SK-N-SH treated with all-trans-retinoic acid at 6 μM for 48 hours (cell line): ENCODE data around the gene MAP4K4.

ENCODE experiments used
- ARNTL ChIP-seq: fragments of 450-650 bp; formaldehyde crosslinking; IDR thresholded peaks from 2 replicates; pipeline ENCODE4 v1.5.0; 2020; ENCODE audit warnings: low read depth, mild to moderate bottlenecking, moderate library complexity, borderline replicate concordance
- BACH2 ChIP-seq: fragments of 250-450 bp; sonication (Bioruptor Pico); IDR thresholded peaks from 2 replicates; pipeline ENCODE4 v1.9.0; 2021; ENCODE audit warnings: mild to moderate bottlenecking, borderline replicate concordance
- CSDC2 ChIP-seq: fragments of 250-450 bp; sonication (Bioruptor Pico); IDR thresholded peaks from 2 replicates; pipeline ENCODE4 v1.5.0; 2020; ENCODE audit warnings: mild to moderate bottlenecking, moderate library complexity
- GLIS3 ChIP-seq: fragments of 250-450 bp; sonication (Bioruptor Pico); IDR thresholded peaks from 2 replicates; pipeline ENCODE4 v1.5.0; 2020; ENCODE audit warnings: mild to moderate bottlenecking, moderate library complexity
- TCF4 ChIP-seq: fragments of 250-450 bp; sonication (Bioruptor Pico); IDR thresholded peaks from 2 replicates; pipeline ENCODE4 v1.8.0; 2021; ENCODE audit warnings: mild to moderate bottlenecking, moderate library complexity, borderline replicate concordance
- TOX ChIP-seq: fragments of 250-450 bp; sonication (Bioruptor Pico); IDR thresholded peaks from 2 replicates; pipeline ENCODE4 v1.8.0; 2021; ENCODE audit warnings: mild to moderate bottlenecking, moderate library complexity, borderline replicate concordance
- ZFP3 ChIP-seq: fragments of 250-450 bp; sonication (Bioruptor Pico); IDR thresholded peaks from 2 replicates; pipeline ENCODE4 v1.5.0; 2020; ENCODE audit warnings: mild to moderate bottlenecking, moderate library complexity
- ZFP30 ChIP-seq: fragments of 450-650 bp; formaldehyde crosslinking; IDR thresholded peaks from 2 replicates; pipeline ENCODE4 v1.5.0; 2022; ENCODE audit warnings: mild to moderate bottlenecking, moderate library complexity
- ZNF565 ChIP-seq: fragments of 450-650 bp; formaldehyde crosslinking; conservative IDR thresholded peaks from 2 replicates; pipeline ENCODE4 v1.5.0; 2020; ENCODE audit warnings: low read depth, mild to moderate bottlenecking, moderate library complexity
- TF ChIP-seq, protein P1 (sequence below): fragments of 250-450 bp; sonication (Bioruptor Pico); IDR thresholded peaks from 2 replicates; pipeline ENCODE4 v1.8.0; 2021; ENCODE audit warnings: low read depth, mild to moderate bottlenecking, moderate library complexity, borderline replicate concordance
- TF ChIP-seq, protein P2 (sequence below): fragments of 250-450 bp; sonication (Bioruptor Pico); IDR thresholded peaks from 2 replicates; pipeline ENCODE4 v1.5.1; 2020; ENCODE audit warnings: low read depth, mild to moderate bottlenecking, moderate library complexity
- TF ChIP-seq, protein P3 (sequence below): fragments of 250-450 bp; sonication (Bioruptor Pico); IDR thresholded peaks from 2 replicates; pipeline ENCODE4 v1.8.0; 2020; ENCODE audit warnings: mild to moderate bottlenecking, moderate library complexity, borderline replicate concordance

DNA sequence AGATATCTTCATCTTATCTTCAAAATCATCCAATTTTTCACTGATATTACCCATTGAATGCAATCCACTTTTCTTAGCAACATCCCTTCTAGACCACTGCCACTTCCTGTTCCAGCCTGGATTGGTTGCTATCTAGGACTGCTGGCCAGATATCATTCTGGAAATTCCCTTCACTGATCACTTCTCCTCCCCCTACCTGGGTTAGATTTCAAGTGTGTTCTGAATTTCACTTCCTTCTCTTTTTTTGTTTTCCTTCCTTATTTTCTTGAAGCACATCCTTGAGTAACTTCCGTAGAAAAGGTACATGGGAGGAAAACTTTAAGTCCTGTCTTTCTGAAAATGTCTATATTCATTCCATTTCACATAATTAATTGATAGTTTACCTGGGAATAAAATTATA is 212.3 kb downstream of the MAP4K4 start:
- TF ChIP-seq, protein P1, sequence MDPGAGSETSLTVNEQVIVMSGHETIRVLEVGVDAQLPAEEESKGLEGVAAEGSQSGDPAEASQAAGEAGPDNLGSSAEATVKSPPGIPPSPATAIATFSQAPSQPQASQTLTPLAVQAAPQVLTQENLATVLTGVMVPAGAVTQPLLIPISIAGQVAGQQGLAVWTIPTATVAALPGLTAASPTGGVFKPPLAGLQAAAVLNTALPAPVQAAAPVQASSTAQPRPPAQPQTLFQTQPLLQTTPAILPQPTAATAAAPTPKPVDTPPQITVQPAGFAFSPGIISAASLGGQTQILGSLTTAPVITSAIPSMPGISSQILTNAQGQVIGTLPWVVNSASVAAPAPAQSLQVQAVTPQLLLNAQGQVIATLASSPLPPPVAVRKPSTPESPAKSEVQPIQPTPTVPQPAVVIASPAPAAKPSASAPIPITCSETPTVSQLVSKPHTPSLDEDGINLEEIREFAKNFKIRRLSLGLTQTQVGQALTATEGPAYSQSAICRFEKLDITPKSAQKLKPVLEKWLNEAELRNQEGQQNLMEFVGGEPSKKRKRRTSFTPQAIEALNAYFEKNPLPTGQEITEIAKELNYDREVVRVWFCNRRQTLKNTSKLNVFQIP (CRISPR knock-in tag) = no peak
- TF ChIP-seq, protein P2, sequence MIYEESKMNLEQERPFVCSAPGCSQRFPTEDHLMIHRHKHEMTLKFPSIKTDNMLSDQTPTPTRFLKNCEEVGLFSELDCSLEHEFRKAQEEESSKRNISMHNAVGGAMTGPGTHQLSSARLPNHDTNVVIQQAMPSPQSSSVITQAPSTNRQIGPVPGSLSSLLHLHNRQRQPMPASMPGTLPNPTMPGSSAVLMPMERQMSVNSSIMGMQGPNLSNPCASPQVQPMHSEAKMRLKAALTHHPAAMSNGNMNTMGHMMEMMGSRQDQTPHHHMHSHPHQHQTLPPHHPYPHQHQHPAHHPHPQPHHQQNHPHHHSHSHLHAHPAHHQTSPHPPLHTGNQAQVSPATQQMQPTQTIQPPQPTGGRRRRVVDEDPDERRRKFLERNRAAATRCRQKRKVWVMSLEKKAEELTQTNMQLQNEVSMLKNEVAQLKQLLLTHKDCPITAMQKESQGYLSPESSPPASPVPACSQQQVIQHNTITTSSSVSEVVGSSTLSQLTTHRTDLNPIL (CRISPR knock-in tag) = no peak
- TF ChIP-seq, protein P3, sequence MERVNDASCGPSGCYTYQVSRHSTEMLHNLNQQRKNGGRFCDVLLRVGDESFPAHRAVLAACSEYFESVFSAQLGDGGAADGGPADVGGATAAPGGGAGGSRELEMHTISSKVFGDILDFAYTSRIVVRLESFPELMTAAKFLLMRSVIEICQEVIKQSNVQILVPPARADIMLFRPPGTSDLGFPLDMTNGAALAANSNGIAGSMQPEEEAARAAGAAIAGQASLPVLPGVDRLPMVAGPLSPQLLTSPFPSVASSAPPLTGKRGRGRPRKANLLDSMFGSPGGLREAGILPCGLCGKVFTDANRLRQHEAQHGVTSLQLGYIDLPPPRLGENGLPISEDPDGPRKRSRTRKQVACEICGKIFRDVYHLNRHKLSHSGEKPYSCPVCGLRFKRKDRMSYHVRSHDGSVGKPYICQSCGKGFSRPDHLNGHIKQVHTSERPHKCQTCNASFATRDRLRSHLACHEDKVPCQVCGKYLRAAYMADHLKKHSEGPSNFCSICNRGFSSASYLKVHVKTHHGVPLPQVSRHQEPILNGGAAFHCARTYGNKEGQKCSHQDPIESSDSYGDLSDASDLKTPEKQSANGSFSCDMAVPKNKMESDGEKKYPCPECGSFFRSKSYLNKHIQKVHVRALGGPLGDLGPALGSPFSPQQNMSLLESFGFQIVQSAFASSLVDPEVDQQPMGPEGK (CRISPR knock-in tag) = no peak
- TF ChIP-seq TCF4 (CRISPR knock-in tag) = no peak
- TF ChIP-seq ZFP30 (CRISPR knock-in tag) = no peak
- TF ChIP-seq BACH2 (CRISPR knock-in tag) = no peak
- TF ChIP-seq ZNF565 (CRISPR knock-in tag) = no peak
- no peak for TF ChIP-seq ARNTL (CRISPR knock-in tag)
- TF ChIP-seq TOX (CRISPR knock-in tag) = no peak
- no peak for TF ChIP-seq CSDC2 (CRISPR knock-in tag)
- no peak for TF ChIP-seq ZFP3 (CRISPR knock-in tag)
- no peak for TF ChIP-seq GLIS3
